Upper lobe of right lung (tissue), 1 donor: ENCODE measurements around the gene LRRC2. TPM values are rescaled to one million over a fixed set of nuclear protein-coding genes. Genes with fewer than 3 reads are reported as not detected.

Experiments used
- ATAC-seq: fragments of 200-7000 bp; cut with Tn5 transposase; one replicate; pipeline ENCODE4 v1.9.1; 2020; ENCODE audit warnings: mild to moderate bottlenecking, moderate library complexity
- DNase-seq: peaks from one replicate; pipeline ENCODE4 v3.0.0-alpha.2; 2020
- H3K27ac ChIP-seq: fragments of 200-600 bp; one replicate; pipeline ENCODE4 v1.8.0; 2022
- H3K27me3 ChIP-seq: fragments of 200-600 bp; one replicate; pipeline ENCODE4 v1.8.0; 2022; ENCODE audit warnings: mild to moderate bottlenecking
- H3K36me3 ChIP-seq: fragments of 200-600 bp; one replicate; pipeline ENCODE4 v1.8.0; 2022
- H3K4me1 ChIP-seq: fragments of 200-600 bp; one replicate; pipeline ENCODE4 v1.8.0; 2022
- H3K4me3 ChIP-seq: fragments of 200-600 bp; one replicate; pipeline ENCODE4 v1.8.0; 2022; ENCODE audit warnings: mild to moderate bottlenecking
- H3K9me3 ChIP-seq: fragments of 200-600 bp; one replicate; pipeline ENCODE4 v1.8.0; 2022
- CTCF ChIP-seq: fragments of 200-600 bp; IDR thresholded peaks from one replicate; pipeline ENCODE4 v1.8.0; 2022; ENCODE audit warnings: antibody characterized with exemption
- intact Hi-C: fragments of 100-400 bp; cut with DNase I; formaldehyde crosslinking; loops from one replicate; pipeline ENCODE4 v1.11.0; 2022
- total RNA-seq: library from RNA; stranded (reverse); fragmentation: NEBNext Ultra II Directional; extraction: Animal tissue kit (Norgen Biotek cat#: 25700); gene quantifications from one replicate; pipeline ENCODE4 v1.2.1, GENCODE V29; 2021
- donor health status: DM: no; HTN: yes; CAD: no; lungs with severe emphysema.

Gene LRRC2
- total RNA-seq, 1 donor from 2014 or later: 2.9 TPM

GRCh38 chr3:46564190-46565021, 1.7 kb downstream of the LRRC2 start:
- ATAC-seq: peak; percentile 20
- Histone ChIP-seq H3K4me3 (no peak overlapping the region), H3K27me3 (no peaks in the 10 kb centered on the region), H3K4me1 (peaks cover 4% of the 10 kb centered on the region), H3K36me3 (no peaks in the 10 kb centered on the region), H3K9me3 (no peaks in the 10 kb centered on the region), H3K27ac (no peak overlapping the region)
- TF ChIP-seq CTCF: no peak
- intact Hi-C loops: no loop called here
- no peak for DNase-seq

- no peak for TF ChIP-seq CTCF
- Histone ChIP-seq H3K27me3 (no peaks in the 10 kb centered on the region), H3K36me3 (no peaks in the 10 kb centered on the region), H3K9me3 (no peaks in the 10 kb centered on the region), H3K4me1 (peaks cover 4% of the 10 kb centered on the region), H3K4me3 (no peak overlapping the region), H3K27ac (no peak overlapping the region)
- ATAC-seq: no peak
- DNase-seq: no peak
- intact Hi-C loops: no loop called here
These were observed 4.2 kb downstream of the LRRC2 start for GRCh38 chr3:46561951-46562350.

GRCh38 chr3:46561511-46561910, 4.6 kb downstream of the LRRC2 start:
- Histone ChIP-seq H3K27ac (no peak overlapping the region), H3K36me3 (no peaks in the 10 kb centered on the region), H3K4me1 (peaks cover 4% of the 10 kb centered on the region), H3K27me3 (no peaks in the 10 kb centered on the region), H3K4me3 (no peak overlapping the region), H3K9me3 (no peaks in the 10 kb centered on the region)
- no peak for DNase-seq
- no peak for TF ChIP-seq CTCF
- no peak for ATAC-seq
- intact Hi-C loops: no loop called here

- H3K9me3 ChIP-seq: no peaks in the 10 kb centered on the region
- no peak for TF ChIP-seq CTCF
- H3K4me3 ChIP-seq: peak overlapping the region; percentile 43
- no peaks in the 10 kb centered on the region for H3K4me1 ChIP-seq
- no peak for DNase-seq
- intact Hi-C loops: no loop called here
- ATAC-seq: no peak
- H3K27me3 ChIP-seq: no peaks in the 10 kb centered on the region
- no peaks in the 10 kb centered on the region for H3K36me3 ChIP-seq
- no peak overlapping the region for H3K27ac ChIP-seq
These were observed 6.9 kb downstream of the LRRC2 start for GRCh38 chr3:46559091-46559704.

- intact Hi-C loops: no loop called here
These were observed 7.7 kb downstream of the LRRC2 start for GRCh38 chr3:46558184-46559043.

More at GRCh38 chr3:46558184-46559043, 7.7 kb downstream of the LRRC2 start:
- H3K9me3 ChIP-seq: no peaks in the 10 kb centered on the region
- no peak overlapping the region for H3K27ac ChIP-seq
- H3K27me3 ChIP-seq: no peaks in the 10 kb centered on the region
- no peaks in the 10 kb centered on the region for H3K36me3 ChIP-seq
- peak; percentile 59 for TF ChIP-seq CTCF
- ATAC-seq (peak; percentile 99), DNase-seq (peak; percentile 91)
- H3K4me3 ChIP-seq: peak overlapping the region; percentile 43
- no peaks in the 10 kb centered on the region for H3K4me1 ChIP-seq
